HCT116 (cell line): ENCODE data around the gene SCFD2. TPM values are rescaled to one million over a fixed set of nuclear protein-coding genes. Genes with fewer than 3 reads are reported as not detected.

Experiments used
- ATAC-seq: fragments of 200-7000 bp; cut with Tn5 transposase; 2 replicates; pipeline ENCODE4 v1.9.1; 2020; ENCODE audit warnings: mild to moderate bottlenecking, moderate library complexity
- BruUV-seq: library from RNA; stranded (reverse); fragments of 400-500 nt; replicated peaks from 2 replicates; lab custom pipeline; 2021; lab: Mats Ljungman, UMichigan
- CTCF ChIA-PET: fragments of 300-600 bp; sonication (Branson Sonifier 250); formaldehyde crosslinking; loops from one replicate; lab custom pipeline; 2021; ENCODE audit warnings: antibody characterized with exemption; lab: Charles Lee
- POLR2A ChIA-PET: fragments of 300-600, 350-600 bp; sonication (Branson Sonifier 250); formaldehyde crosslinking; loops from one replicate; lab custom pipeline; 2021; ENCODE audit warnings: antibody characterized with exemption; lab: Charles Lee
- RAD21 ChIA-PET, 2 experiments: fragments of 300-600 bp; sonication (Branson Sonifier 250); formaldehyde crosslinking; loops; one replicate each; lab custom pipeline; 2023; ENCODE audit warnings: low total read pairs in 2 of 2; ENCODE audit not compliant: uncharacterized antibody in 2 of 2, unreplicated experiment in 2 of 2, low non-redundant PET in 1 of 2; lab: Charles Lee
- DNase-seq: peaks from one replicate; pipeline ENCODE4 v3.0.0-alpha.2; 2010; ENCODE audit warnings: low read depth, low spot score
- H2AFZ ChIP-seq: fragments of 200-600 bp; shearing (Covaris generic), sonication (generic); 2 replicates; pipeline ENCODE4 v1.6.1; 2017; ENCODE audit warnings: low read depth, mixed run types, mixed read lengths, antibody characterized with exemption, low read length; ENCODE audit not compliant: poor library complexity, severe bottlenecking
- H3K27ac ChIP-seq: 2 replicates; pipeline ENCODE4 v1.5.1; 2012; ENCODE audit warnings: low read depth, low read length
- H3K27me3 ChIP-seq: fragments of 200-600 bp; sonication (generic); 2 replicates; pipeline ENCODE4 v1.6.1; 2016; ENCODE audit warnings: mixed run types, low read length, mixed read lengths; ENCODE audit not compliant: insufficient read depth
- H3K36me3 ChIP-seq, 2 experiments: fragments of 200-500 bp in 1 of 2; fragments of 200-600 bp in 1 of 2; sonication (Bioruptor generic) in 1 of 2; sonication (generic) in 1 of 2; 2 replicates each; pipeline versions ENCODE4 v1.5.1 to v1.6.1; 2014 to 2016; ENCODE audit warnings: low read length in 2 of 2, inconsistent platforms in 1 of 2, mixed read lengths in 1 of 2, mixed run types in 1 of 2; ENCODE audit not compliant: insufficient read depth in 2 of 2, control insufficient read depth in 1 of 2
- H3K4me1 ChIP-seq, 2 experiments: fragments of 200-600 bp in 1 of 2; sonication (generic) in 1 of 2; 2 replicates each; pipeline versions ENCODE4 v1.5.1 to v1.6.1; 2012 to 2017; ENCODE audit warnings: low read length in 2 of 2, inconsistent platforms in 1 of 2, mild to moderate bottlenecking in 1 of 2, mixed read lengths in 1 of 2, mixed run types in 1 of 2, moderate library complexity in 1 of 2; ENCODE audit not compliant: insufficient read depth in 2 of 2, control insufficient read depth in 1 of 2
- H3K4me2 ChIP-seq: fragments of 200-600 bp; sonication (generic); 2 replicates; pipeline ENCODE4 v1.6.1; 2017; ENCODE audit warnings: mixed run types, low read length, mixed read lengths
- H3K4me3 ChIP-seq, 2 experiments: fragments of 200-600 bp in 1 of 2; sonication (generic) in 1 of 2; replicated peaks in 1 of 2; 2 replicates each; pipeline ENCODE4 v1.5.1; 2011 to 2016; ENCODE audit warnings: low read length in 2 of 2, control low read depth in 1 of 2, low read depth in 1 of 2, mild to moderate bottlenecking in 1 of 2, mixed read lengths in 1 of 2, mixed run types in 1 of 2
- H3K79me2 ChIP-seq: fragments of 200-600 bp; sonication (generic); 2 replicates; pipeline ENCODE4 v1.6.1; 2017; ENCODE audit warnings: mild to moderate bottlenecking, mixed run types, low read length, moderate library complexity, mixed read lengths; ENCODE audit not compliant: insufficient read depth
- H3K9ac ChIP-seq: fragments of 200-600 bp; sonication (generic); 2 replicates; pipeline ENCODE4 v1.6.1; 2016; ENCODE audit warnings: low read length, mixed read lengths
- H3K9me2 ChIP-seq: fragments of 200-600 bp; sonication (generic), shearing (Covaris generic); 2 replicates; pipeline ENCODE4 v1.6.1; 2017; ENCODE audit warnings: mixed run types, mild to moderate bottlenecking, moderate library complexity; ENCODE audit not compliant: insufficient read depth
- H3K9me3 ChIP-seq, 2 experiments: fragments of 200-500 bp in 1 of 2; fragments of 200-600 bp in 1 of 2; sonication (Bioruptor generic) in 1 of 2; sonication (generic) in 1 of 2; 2 replicates each; pipeline ENCODE4 v1.6.1; 2014 to 2017; ENCODE audit warnings: low read length in 2 of 2, mixed read lengths in 2 of 2, inconsistent platforms in 1 of 2, low read depth in 1 of 2, mild to moderate bottlenecking in 1 of 2, mixed run types in 1 of 2, moderate library complexity in 1 of 2; ENCODE audit not compliant: control insufficient read depth in 1 of 2, insufficient read depth in 1 of 2
- H4K20me1 ChIP-seq: fragments of 200-600 bp; sonication (generic), shearing (Covaris generic); 2 replicates; pipeline ENCODE4 v1.6.1; 2017; ENCODE audit warnings: mixed run types, mild to moderate bottlenecking, moderate library complexity; ENCODE audit not compliant: insufficient read depth
- CBX3 ChIP-seq: IDR thresholded peaks from 2 replicates; pipeline ENCODE4 v1.6.1; 2012; ENCODE audit warnings: low read depth
- CEBPB ChIP-seq: IDR thresholded peaks from 2 replicates; pipeline ENCODE4 v1.6.1; 2012; ENCODE audit warnings: low read depth
- EGR1 ChIP-seq: IDR thresholded peaks from 2 replicates; pipeline ENCODE4 v1.6.1; 2012; ENCODE audit warnings: low read depth
- FOSL1 ChIP-seq: IDR thresholded peaks from 2 replicates; pipeline ENCODE4 v1.6.1; 2012; ENCODE audit warnings: low read depth
- JUND ChIP-seq: IDR thresholded peaks from 2 replicates; pipeline ENCODE4 v1.6.1; 2012
- POLR2A ChIP-seq: IDR thresholded peaks from 2 replicates; pipeline ENCODE4 v1.7.0; 2011; ENCODE audit warnings: borderline replicate concordance; ENCODE audit not compliant: insufficient read depth, insufficient read length; ENCODE audit errors: extremely low read depth
- POLR2AphosphoS5 ChIP-seq: IDR thresholded peaks from 2 replicates; pipeline ENCODE4 v1.6.1; 2011; ENCODE audit warnings: mild to moderate bottlenecking, low read depth, low read length, moderate library complexity
- RAD21 ChIP-seq: IDR thresholded peaks from 2 replicates; pipeline ENCODE4 v1.6.1; 2012; ENCODE audit warnings: low read depth, mild to moderate bottlenecking
- SIN3A ChIP-seq: IDR thresholded peaks from 2 replicates; pipeline ENCODE4 v1.6.1; 2012; ENCODE audit warnings: low read depth
- TCF7L2 ChIP-seq: IDR thresholded peaks from 2 replicates; pipeline ENCODE4 v1.7.0; 2011; ENCODE audit warnings: borderline replicate concordance, inconsistent platforms; ENCODE audit not compliant: insufficient read depth, insufficient read length; ENCODE audit errors: extremely low read depth
- YY1 ChIP-seq: IDR thresholded peaks from 2 replicates; pipeline ENCODE4 v1.6.1; 2011; ENCODE audit warnings: low read length, low read depth, moderate library complexity, mild to moderate bottlenecking; ENCODE audit not compliant: insufficient replicate concordance; ENCODE audit errors: extremely low read depth
- ZFX ChIP-seq: fragments of 450-650 bp; IDR thresholded peaks from 2 replicates; pipeline ENCODE4 v1.6.1; 2017
- ZNF274 ChIP-seq: fragments of 200-500 bp; sonication (Bioruptor generic); IDR thresholded peaks from 2 replicates; pipeline ENCODE4 v1.6.1; 2014; ENCODE audit warnings: mild to moderate bottlenecking, low read depth, low read length, inconsistent platforms
- intact Hi-C: fragments of 100-400 bp; cut with micrococcal nuclease; formaldehyde crosslinking; loops from 2 replicates; pipeline ENCODE4 v1.10.0; 2022
- total RNA-seq: library from RNA; stranded (reverse); gene quantifications from one replicate; pipeline ENCODE4 v1.2.1, GENCODE V29; 2021; ENCODE audit not compliant: unreplicated experiment
- TF ChIP-seq, protein P1 (sequence below), 3 experiments: fragments of 200-600 bp in 1 of 3; sonication (generic) in 1 of 3; IDR thresholded peaks in 2 of 3; conservative IDR thresholded peaks in 1 of 3; 2 replicates each; pipeline ENCODE4 v1.5.1; 2012 to 2017; ENCODE audit warnings: low read depth in 2 of 3, low read length in 2 of 3, antibody characterized with exemption in 1 of 3, borderline replicate concordance in 1 of 3, control low read depth in 1 of 3, mild to moderate bottlenecking in 1 of 3, mixed read lengths in 1 of 3, mixed run types in 1 of 3, moderate library complexity in 1 of 3; ENCODE audit not compliant: insufficient read depth in 1 of 3
- TF ChIP-seq, protein P2 (sequence below): IDR thresholded peaks from 2 replicates; pipeline ENCODE4 v1.6.1; 2011; ENCODE audit warnings: mild to moderate bottlenecking, low read length, moderate library complexity; ENCODE audit not compliant: insufficient replicate concordance; ENCODE audit errors: extremely low read depth

Gene SCFD2
- total RNA-seq, 1 experiment from 2014 or later = 13.6 TPM

DNA sequence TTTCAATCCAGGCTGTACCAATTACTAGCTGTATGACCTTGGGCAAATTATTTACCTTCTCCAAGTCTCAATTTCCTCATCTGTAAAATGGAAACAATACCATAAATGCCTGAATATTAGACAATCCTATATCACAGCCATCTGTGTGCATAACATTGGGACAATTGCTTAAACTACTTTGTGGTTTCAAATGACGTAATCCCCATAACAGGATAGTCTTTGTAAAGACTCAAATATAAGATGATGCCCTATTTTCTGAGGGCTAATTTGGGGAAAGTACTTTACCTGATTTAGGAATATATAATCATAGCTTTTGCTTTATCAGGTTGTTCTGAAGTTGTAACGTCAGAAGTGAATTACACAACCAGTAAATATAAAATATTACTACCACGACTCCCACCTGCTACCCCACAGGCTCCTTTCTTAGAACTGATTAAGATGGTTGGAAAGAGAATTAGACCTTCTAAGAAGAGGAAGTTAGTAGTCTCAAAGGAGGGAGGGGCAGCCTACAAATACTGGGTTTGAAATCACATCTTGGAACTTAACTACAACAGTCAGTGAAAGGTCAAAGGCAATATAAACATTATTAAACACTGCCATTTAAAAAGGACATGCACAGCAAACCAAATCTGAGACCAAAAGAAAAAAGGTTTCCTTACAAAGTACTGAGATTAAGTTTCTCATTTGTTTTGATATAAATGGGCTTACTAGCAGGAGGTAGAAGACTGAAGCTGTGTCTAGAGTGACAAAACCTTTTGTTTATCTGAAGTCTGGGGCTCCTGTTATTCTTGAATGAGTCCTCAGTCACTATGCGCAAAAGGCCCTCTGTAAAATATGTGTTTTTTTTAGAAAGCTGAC, 215.0 kb downstream of the SCFD2 start:
- H3K36me3 ChIP-seq = no peaks in the 10 kb centered on the region
- no TSS peak for BruUV-seq
- no peak for ATAC-seq
- intact Hi-C loops = no loop called here
- no peak overlapping the region for H2AFZ ChIP-seq
- no peak overlapping the region for H3K27ac ChIP-seq
- H3K4me3 ChIP-seq = no peak overlapping the region
- TF ChIP-seq ZFX = no peak
- TF ChIP-seq TCF7L2 = no peak
- no peak for TF ChIP-seq CBX3
- TF ChIP-seq SIN3A = no peak
- TF ChIP-seq JUND = no peak
- TF ChIP-seq, protein P1, sequence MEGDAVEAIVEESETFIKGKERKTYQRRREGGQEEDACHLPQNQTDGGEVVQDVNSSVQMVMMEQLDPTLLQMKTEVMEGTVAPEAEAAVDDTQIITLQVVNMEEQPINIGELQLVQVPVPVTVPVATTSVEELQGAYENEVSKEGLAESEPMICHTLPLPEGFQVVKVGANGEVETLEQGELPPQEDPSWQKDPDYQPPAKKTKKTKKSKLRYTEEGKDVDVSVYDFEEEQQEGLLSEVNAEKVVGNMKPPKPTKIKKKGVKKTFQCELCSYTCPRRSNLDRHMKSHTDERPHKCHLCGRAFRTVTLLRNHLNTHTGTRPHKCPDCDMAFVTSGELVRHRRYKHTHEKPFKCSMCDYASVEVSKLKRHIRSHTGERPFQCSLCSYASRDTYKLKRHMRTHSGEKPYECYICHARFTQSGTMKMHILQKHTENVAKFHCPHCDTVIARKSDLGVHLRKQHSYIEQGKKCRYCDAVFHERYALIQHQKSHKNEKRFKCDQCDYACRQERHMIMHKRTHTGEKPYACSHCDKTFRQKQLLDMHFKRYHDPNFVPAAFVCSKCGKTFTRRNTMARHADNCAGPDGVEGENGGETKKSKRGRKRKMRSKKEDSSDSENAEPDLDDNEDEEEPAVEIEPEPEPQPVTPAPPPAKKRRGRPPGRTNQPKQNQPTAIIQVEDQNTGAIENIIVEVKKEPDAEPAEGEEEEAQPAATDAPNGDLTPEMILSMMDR (IDR thresholded peaks at IDR 0.05 in 2 of 3, conservative IDR thresholded peaks at IDR 0.05 in 1 of 3; ENCODE audit: borderline replicate concordance in 1 of 3, insufficient read depth in 1 of 3, low read depth in 2 of 3, low read length in 2 of 3) = no peak
- no peak for TF ChIP-seq RAD21
- TF ChIP-seq, protein P2, sequence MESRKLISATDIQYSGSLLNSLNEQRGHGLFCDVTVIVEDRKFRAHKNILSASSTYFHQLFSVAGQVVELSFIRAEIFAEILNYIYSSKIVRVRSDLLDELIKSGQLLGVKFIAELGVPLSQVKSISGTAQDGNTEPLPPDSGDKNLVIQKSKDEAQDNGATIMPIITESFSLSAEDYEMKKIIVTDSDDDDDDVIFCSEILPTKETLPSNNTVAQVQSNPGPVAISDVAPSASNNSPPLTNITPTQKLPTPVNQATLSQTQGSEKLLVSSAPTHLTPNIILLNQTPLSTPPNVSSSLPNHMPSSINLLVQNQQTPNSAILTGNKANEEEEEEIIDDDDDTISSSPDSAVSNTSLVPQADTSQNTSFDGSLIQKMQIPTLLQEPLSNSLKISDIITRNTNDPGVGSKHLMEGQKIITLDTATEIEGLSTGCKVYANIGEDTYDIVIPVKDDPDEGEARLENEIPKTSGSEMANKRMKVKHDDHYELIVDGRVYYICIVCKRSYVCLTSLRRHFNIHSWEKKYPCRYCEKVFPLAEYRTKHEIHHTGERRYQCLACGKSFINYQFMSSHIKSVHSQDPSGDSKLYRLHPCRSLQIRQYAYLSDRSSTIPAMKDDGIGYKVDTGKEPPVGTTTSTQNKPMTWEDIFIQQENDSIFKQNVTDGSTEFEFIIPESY = no peak
- no peak for TF ChIP-seq ZNF274
- no peak for TF ChIP-seq FOSL1
- no peak for TF ChIP-seq EGR1
- TF ChIP-seq YY1 = no peak
- no peak for TF ChIP-seq CEBPB
- TF ChIP-seq POLR2A = no peak
- TF ChIP-seq POLR2AphosphoS5 = no peak
- H3K79me2 ChIP-seq = no peaks in the 10 kb centered on the region
- no peak overlapping the region for H3K4me2 ChIP-seq
- ChIA-PET RAD21 (no interaction called here), CTCF (no interaction called here), POLR2A (no interaction called here)
- no peaks in the 10 kb centered on the region for H3K4me1 ChIP-seq
- H3K27me3 ChIP-seq = no peaks in the 10 kb centered on the region
- H4K20me1 ChIP-seq = no peaks in the 10 kb centered on the region
- H3K9me3 ChIP-seq = no peaks in the 10 kb centered on the region
- no peaks in the 10 kb centered on the region for H3K9me2 ChIP-seq
- no peak for DNase-seq
- no peak overlapping the region for H3K9ac ChIP-seq
